ENCODE measurements around the gene SARS2.

- no peak for TF ChIP-seq CTCF (IDR thresholded peaks at IDR 0.05; ENCODE audit: insufficient read depth, low read length, poor library complexity, severe bottlenecking)
- no peak for TF ChIP-seq EZH2phosphoT487 (conservative IDR thresholded peaks at IDR 0.05; ENCODE audit: low read length)
Observed at GRCh38 chr19:38944981-38945506, 14.5 kb upstream of the SARS2 start.
